Measurements from ENCODE around the gene SVIL. TPM values are rescaled to one million over a fixed set of nuclear protein-coding genes. Genes with fewer than 3 reads are reported as not detected.

Gene SVIL
- total RNA-seq (1,000 to 10,000 TPM in 2 of 4 donors, 100 to 1,000 TPM in 2; 792 to 1,728 (median 949) TPM), polyA plus RNA-seq (100 to 1,000 TPM in 2 of 3 donors, 10 to 100 TPM in 1; 70.6 to 536 (median 234) TPM)
- long read RNA-seq, donor 1, full-length matches to known transcripts, result 2 of 639 reads
- long read RNA-seq, donor 1, partial matches to known transcripts, result 577 of 639 reads
- long read RNA-seq, donor 1, other reads (novel, unspliced or antisense), result 60 of 639 reads
- long read RNA-seq, donor 2, full-length matches to known transcripts, result 4 of 671 reads
- long read RNA-seq, donor 2, partial matches to known transcripts, result 561 of 671 reads
- long read RNA-seq, donor 2, other reads (novel, unspliced or antisense), result 106 of 671 reads

DNA sequence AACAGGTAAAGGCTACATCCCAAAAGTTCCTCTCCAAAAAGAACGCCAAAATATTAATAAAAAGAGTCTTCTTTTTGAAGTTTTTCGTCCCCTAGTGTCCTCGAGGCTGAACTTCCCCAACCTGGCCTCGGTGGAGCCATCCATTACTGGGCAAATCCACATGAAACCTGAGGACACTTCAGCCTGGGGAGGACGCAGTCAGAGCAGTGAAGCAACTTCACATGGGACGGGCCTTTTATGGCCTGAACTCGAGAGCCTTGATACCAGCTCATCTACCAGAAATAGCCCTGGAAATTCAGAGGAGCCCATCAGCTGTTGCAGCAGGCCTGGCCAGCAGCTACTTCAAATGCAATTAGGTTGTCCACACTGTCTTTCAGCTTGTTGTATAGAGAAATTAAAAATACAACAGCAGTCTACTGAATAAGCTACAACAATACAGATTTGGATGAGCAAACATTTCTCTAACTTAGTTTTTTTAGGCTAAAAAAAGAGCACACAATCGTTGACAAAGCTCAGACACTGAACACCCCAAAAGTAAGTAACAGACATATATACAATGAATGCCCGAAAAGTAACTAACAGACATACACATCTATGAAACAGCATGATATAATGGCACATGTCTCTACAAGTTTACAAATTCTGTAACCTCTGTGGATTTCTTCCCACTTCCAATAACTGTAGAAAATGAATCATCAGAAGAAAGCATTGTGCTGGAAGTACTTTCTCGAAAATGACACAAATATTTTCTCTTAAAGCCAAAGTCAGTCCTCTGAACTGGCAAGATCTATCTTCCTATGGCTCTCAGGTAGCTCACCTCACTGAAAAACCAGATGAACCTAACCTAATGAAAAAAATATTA lies at the start of gene SVIL:
TSS of gene SVIL (minus strand) at position 208 of the 862 bp plus-strand sequence. CDS start 79,913 bp downstream, outside the sequence.
- ATAC-seq, result peak; percentile 75 to 90 (median 79)
- Histone ChIP-seq H3K4me1 (peaks cover 19% of the 10 kb centered on the region), H3K36me3 (ENCODE audit: insufficient read depth in 1 of 2, low read depth in 1 of 2) (peaks cover 0 to 8% of the 10 kb centered on the region in 2 donors), H3K27ac (peak within 1 kb of the TSS; percentile 94), H3K4me3 (peak within 1 kb of the TSS; percentile 77), H3K9me3 (no peaks in the 10 kb centered on the region), H3K27me3 (ENCODE audit: insufficient read depth in 3 of 3, low read length in 2 of 3) (no peaks in the 10 kb centered on the region)
- 14 to 24% (median 15%) methylated on average over 10 of the region's 10 CpGs for WGBS, 3 donors
- intact Hi-C loops (cut with DNase I), result loop anchor here in 1 of 2 donors (2.0 kb wide), 1 partner anchor 170 kb away; no protein-coding TSS in a partner anchor
- TF ChIP-seq CTCF (IDR thresholded peaks at IDR 0.05), result peak; percentile 26
- peak; percentile 72 to 88 for DNase-seq

DNA sequence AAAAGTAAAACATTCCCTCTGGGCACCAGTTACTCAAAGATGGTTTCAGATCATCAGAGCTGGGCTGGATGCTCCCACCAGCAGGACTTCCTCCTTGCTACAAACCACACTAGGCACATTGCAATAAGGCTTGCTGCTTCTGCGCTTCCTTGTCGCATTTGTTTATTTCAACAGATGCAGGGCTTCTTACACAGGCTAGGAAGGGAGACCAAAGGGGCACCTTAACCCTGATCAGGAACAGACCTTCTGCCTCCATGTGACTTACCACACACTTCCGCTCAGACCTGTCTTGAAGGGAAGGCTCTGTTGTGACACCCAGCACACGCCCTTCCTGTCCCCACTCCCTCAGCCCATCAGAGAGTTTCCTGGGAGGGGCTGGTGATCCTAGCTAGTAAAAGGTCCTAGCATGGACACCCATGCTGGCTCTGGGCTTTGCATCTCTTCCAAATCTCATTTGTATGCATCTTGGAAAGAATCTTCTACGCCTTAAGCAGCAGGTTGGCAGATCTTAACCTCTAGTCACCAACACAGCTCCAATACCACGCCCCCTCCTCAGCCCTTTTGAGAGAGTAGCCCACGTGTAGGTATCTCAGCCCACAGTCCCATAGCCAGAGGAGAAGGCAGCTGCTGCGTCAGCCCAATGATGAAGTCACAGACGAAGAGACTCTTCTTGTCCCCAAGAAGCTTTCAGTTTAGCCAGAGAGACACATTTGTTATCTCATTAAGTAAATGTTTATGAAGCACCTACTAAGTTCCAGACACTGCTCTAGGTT lies 47.1 kb upstream of the SVIL start:
- TF ChIP-seq CTCF (IDR thresholded peaks at IDR 0.05), result no peak
- no peak for DNase-seq
- intact Hi-C loops (cut with DNase I), result no loop called here
- H3K27me3 ChIP-seq (ENCODE audit: insufficient read depth in 3 of 3, low read length in 2 of 3), result no peaks in the 10 kb centered on the region
- peak overlapping the region; percentile 16 for H3K27ac ChIP-seq
- H3K9me3 ChIP-seq, result no peaks in the 10 kb centered on the region
- peaks cover 0 to 92% of the 10 kb centered on the region in 2 donors for H3K36me3 ChIP-seq (ENCODE audit: insufficient read depth in 1 of 2, low read depth in 1 of 2)
- no peak overlapping the region for H3K4me3 ChIP-seq
- H3K4me1 ChIP-seq, result peaks cover 14% of the 10 kb centered on the region
- 76 to 88% (median 87%) methylated on average over 9 of the region's 9 CpGs for WGBS, 3 donors
- ATAC-seq, result peak in 3 of 4 donors; percentile 36 to 45 (median 43)

GRCh38 chr10:29680091-29680490 lies 45.3 kb upstream of the SVIL start:
- no peak for TF ChIP-seq CTCF (IDR thresholded peaks at IDR 0.05)
- Histone ChIP-seq H3K9me3 (no peaks in the 10 kb centered on the region), H3K4me1 (peaks cover 14% of the 10 kb centered on the region), H3K27me3 (ENCODE audit: insufficient read depth in 3 of 3, low read length in 2 of 3) (no peaks in the 10 kb centered on the region), H3K36me3 (ENCODE audit: insufficient read depth in 1 of 2, low read depth in 1 of 2) (peaks cover 0 to 85% of the 10 kb centered on the region in 2 donors), H3K27ac (no peak overlapping the region), H3K4me3 (no peak overlapping the region)
- no peak for DNase-seq
- intact Hi-C loops (cut with DNase I), result no loop called here
- ATAC-seq, result no peak
- WGBS, 3 donors, result 75 to 90% (median 88%) methylated on average over 6 of the region's 6 CpGs

GRCh38 chr10:29676732-29677131 lies 42.0 kb upstream of the SVIL start:
- Histone ChIP-seq H3K9me3 (no peaks in the 10 kb centered on the region), H3K36me3 (ENCODE audit: insufficient read depth in 1 of 2, low read depth in 1 of 2) (peaks cover 0 to 73% of the 10 kb centered on the region in 2 donors), H3K27ac (peak overlapping the region; percentile 20), H3K27me3 (ENCODE audit: insufficient read depth in 3 of 3, low read length in 2 of 3) (no peaks in the 10 kb centered on the region), H3K4me1 (peaks cover 14% of the 10 kb centered on the region), H3K4me3 (no peak overlapping the region)
- DNase-seq (no peak), ATAC-seq (peak in 2 of 4 donors; percentile 63 to 78)
- TF ChIP-seq CTCF (IDR thresholded peaks at IDR 0.05), result no peak
- intact Hi-C loops (cut with DNase I), result no loop called here
- 25 to 38% (median 32%) methylated on average over 4 of the region's 4 CpGs for WGBS, 3 donors

Data from psoas muscle (tissue), 8 donors.